K562 (cell line): ENCODE data around the gene SND1. TPM values are rescaled to one million over a fixed set of nuclear protein-coding genes. Genes with fewer than 3 reads are reported as not detected.

Experiments used
- GATAD2A ChIP-seq: fragments of 450-650 bp; IDR thresholded peaks from 2 replicates; pipeline ENCODE4 v1.6.1; 2017
- RBM39 ChIP-seq: fragments of 200-400 bp; formaldehyde crosslinking; optimal IDR thresholded peaks from 2 replicates; pipeline ENCODE3; 2018; ENCODE audit warnings: low read depth, low read length
- SFPQ ChIP-seq: fragments of 200-400 bp; formaldehyde crosslinking; IDR thresholded peaks from 2 replicates; pipeline ENCODE4 v1.6.1; 2017; ENCODE audit warnings: mild to moderate bottlenecking, low read depth, low read length, moderate library complexity
- TEAD4 ChIP-seq, 2 experiments: sonication (generic) in 1 of 2; formaldehyde crosslinking in 1 of 2; IDR thresholded peaks; 2 replicates each; pipeline versions ENCODE4 v1.6.1 to v1.8.0; 2012 to 2022; ENCODE audit warnings: borderline replicate concordance in 1 of 2, inconsistent platforms in 1 of 2, low read length in 1 of 2, mild to moderate bottlenecking in 1 of 2, missing genetic modification reagents in 1 of 2
- TRIM28 ChIP-seq: fragments of 450-650 bp; IDR thresholded peaks from 2 replicates; pipeline ENCODE4 v1.6.1; 2017
- ZNF707 ChIP-seq: fragments of 250-450 bp; sonication (Bioruptor Pico); conservative IDR thresholded peaks from 2 replicates; pipeline ENCODE4 v1.8.0; 2022; ENCODE audit warnings: inconsistent platforms, mild to moderate bottlenecking, moderate library complexity
- polyA plus RNA-seq, 8 experiments: library from polyadenylated mRNA; depleted of rRNA in 4 of 8; stranded (reverse) in 5 of 8; unstranded in 3 of 8; fragments of >200 nt; fragmentation: Nextera tagmentation in 2 of 8; fragmentation: Illumina TruSeq in 1 of 8; extraction: Ambion mirVana in 2 of 8; extraction: Trizol in 1 of 8; gene quantifications; 2 replicates each; pipeline versions ENCODE4 v1.2.1 to v1.2.3, GENCODE V29; 2011 to 2014; ENCODE audit warnings: inconsistent platforms in 1 of 8, missing spikeins in 1 of 8
- total RNA-seq, 7 experiments: library from RNA; depleted of rRNA in 6 of 7; stranded (reverse); fragments of >200 nt in 6 of 7; fragmentation: Illumina TruSeq in 2 of 7; extraction: Trizol in 2 of 7; gene quantifications; 2 replicates each; pipeline versions ENCODE4 v1.2.1 to v1.2.3, GENCODE V29; 2011 to 2021; ENCODE audit warnings: low replicate concordance in 1 of 7
- TF ChIP-seq, protein P1 (sequence below): fragments of 200-600 bp; sonication (generic); IDR thresholded peaks from one replicate; pipeline ENCODE4 v1.6.1; 2012; ENCODE audit warnings: mild to moderate bottlenecking, low read depth, low read length, inconsistent platforms
- TF ChIP-seq, protein P2 (sequence below): sonication (generic); formaldehyde crosslinking; IDR thresholded peaks from 2 replicates; pipeline ENCODE4 v1.8.1; 2023; ENCODE audit warnings: missing genetic modification reagents, mild to moderate bottlenecking, borderline replicate concordance

Gene SND1
- total and polyA plus RNA-seq, 9 of the 15 experiments (the other 6 are each of a cell fraction or from before 2014, with no cell fraction given), result 46.5 to 307 (median 191) TPM

- TF ChIP-seq, protein P1, sequence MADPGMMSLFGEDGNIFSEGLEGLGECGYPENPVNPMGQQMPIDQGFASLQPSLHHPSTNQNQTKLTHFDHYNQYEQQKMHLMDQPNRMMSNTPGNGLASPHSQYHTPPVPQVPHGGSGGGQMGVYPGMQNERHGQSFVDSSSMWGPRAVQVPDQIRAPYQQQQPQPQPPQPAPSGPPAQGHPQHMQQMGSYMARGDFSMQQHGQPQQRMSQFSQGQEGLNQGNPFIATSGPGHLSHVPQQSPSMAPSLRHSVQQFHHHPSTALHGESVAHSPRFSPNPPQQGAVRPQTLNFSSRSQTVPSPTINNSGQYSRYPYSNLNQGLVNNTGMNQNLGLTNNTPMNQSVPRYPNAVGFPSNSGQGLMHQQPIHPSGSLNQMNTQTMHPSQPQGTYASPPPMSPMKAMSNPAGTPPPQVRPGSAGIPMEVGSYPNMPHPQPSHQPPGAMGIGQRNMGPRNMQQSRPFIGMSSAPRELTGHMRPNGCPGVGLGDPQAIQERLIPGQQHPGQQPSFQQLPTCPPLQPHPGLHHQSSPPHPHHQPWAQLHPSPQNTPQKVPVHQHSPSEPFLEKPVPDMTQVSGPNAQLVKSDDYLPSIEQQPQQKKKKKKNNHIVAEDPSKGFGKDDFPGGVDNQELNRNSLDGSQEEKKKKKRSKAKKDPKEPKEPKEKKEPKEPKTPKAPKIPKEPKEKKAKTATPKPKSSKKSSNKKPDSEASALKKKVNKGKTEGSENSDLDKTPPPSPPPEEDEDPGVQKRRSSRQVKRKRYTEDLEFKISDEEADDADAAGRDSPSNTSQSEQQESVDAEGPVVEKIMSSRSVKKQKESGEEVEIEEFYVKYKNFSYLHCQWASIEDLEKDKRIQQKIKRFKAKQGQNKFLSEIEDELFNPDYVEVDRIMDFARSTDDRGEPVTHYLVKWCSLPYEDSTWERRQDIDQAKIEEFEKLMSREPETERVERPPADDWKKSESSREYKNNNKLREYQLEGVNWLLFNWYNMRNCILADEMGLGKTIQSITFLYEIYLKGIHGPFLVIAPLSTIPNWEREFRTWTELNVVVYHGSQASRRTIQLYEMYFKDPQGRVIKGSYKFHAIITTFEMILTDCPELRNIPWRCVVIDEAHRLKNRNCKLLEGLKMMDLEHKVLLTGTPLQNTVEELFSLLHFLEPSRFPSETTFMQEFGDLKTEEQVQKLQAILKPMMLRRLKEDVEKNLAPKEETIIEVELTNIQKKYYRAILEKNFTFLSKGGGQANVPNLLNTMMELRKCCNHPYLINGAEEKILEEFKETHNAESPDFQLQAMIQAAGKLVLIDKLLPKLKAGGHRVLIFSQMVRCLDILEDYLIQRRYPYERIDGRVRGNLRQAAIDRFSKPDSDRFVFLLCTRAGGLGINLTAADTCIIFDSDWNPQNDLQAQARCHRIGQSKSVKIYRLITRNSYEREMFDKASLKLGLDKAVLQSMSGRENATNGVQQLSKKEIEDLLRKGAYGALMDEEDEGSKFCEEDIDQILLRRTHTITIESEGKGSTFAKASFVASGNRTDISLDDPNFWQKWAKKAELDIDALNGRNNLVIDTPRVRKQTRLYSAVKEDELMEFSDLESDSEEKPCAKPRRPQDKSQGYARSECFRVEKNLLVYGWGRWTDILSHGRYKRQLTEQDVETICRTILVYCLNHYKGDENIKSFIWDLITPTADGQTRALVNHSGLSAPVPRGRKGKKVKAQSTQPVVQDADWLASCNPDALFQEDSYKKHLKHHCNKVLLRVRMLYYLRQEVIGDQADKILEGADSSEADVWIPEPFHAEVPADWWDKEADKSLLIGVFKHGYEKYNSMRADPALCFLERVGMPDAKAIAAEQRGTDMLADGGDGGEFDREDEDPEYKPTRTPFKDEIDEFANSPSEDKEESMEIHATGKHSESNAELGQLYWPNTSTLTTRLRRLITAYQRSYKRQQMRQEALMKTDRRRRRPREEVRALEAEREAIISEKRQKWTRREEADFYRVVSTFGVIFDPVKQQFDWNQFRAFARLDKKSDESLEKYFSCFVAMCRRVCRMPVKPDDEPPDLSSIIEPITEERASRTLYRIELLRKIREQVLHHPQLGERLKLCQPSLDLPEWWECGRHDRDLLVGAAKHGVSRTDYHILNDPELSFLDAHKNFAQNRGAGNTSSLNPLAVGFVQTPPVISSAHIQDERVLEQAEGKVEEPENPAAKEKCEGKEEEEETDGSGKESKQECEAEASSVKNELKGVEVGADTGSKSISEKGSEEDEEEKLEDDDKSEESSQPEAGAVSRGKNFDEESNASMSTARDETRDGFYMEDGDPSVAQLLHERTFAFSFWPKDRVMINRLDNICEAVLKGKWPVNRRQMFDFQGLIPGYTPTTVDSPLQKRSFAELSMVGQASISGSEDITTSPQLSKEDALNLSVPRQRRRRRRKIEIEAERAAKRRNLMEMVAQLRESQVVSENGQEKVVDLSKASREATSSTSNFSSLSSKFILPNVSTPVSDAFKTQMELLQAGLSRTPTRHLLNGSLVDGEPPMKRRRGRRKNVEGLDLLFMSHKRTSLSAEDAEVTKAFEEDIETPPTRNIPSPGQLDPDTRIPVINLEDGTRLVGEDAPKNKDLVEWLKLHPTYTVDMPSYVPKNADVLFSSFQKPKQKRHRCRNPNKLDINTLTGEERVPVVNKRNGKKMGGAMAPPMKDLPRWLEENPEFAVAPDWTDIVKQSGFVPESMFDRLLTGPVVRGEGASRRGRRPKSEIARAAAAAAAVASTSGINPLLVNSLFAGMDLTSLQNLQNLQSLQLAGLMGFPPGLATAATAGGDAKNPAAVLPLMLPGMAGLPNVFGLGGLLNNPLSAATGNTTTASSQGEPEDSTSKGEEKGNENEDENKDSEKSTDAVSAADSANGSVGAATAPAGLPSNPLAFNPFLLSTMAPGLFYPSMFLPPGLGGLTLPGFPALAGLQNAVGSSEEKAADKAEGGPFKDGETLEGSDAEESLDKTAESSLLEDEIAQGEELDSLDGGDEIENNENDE, result no peak
- no peak for TF ChIP-seq ZNF707 (CRISPR knock-in tag)
- no peak for TF ChIP-seq TEAD4 (IDR thresholded peaks at IDR 0.05; ENCODE audit: low read length)
- TF ChIP-seq TEAD4 (CRISPR knock-in tag; IDR thresholded peaks at IDR 0.05; ENCODE audit: borderline replicate concordance), result no peak
- no peak for TF ChIP-seq SFPQ
- no peak for TF ChIP-seq GATAD2A
- TF ChIP-seq RBM39, result no peak
- no peak for TF ChIP-seq TRIM28
- TF ChIP-seq, protein P2, sequence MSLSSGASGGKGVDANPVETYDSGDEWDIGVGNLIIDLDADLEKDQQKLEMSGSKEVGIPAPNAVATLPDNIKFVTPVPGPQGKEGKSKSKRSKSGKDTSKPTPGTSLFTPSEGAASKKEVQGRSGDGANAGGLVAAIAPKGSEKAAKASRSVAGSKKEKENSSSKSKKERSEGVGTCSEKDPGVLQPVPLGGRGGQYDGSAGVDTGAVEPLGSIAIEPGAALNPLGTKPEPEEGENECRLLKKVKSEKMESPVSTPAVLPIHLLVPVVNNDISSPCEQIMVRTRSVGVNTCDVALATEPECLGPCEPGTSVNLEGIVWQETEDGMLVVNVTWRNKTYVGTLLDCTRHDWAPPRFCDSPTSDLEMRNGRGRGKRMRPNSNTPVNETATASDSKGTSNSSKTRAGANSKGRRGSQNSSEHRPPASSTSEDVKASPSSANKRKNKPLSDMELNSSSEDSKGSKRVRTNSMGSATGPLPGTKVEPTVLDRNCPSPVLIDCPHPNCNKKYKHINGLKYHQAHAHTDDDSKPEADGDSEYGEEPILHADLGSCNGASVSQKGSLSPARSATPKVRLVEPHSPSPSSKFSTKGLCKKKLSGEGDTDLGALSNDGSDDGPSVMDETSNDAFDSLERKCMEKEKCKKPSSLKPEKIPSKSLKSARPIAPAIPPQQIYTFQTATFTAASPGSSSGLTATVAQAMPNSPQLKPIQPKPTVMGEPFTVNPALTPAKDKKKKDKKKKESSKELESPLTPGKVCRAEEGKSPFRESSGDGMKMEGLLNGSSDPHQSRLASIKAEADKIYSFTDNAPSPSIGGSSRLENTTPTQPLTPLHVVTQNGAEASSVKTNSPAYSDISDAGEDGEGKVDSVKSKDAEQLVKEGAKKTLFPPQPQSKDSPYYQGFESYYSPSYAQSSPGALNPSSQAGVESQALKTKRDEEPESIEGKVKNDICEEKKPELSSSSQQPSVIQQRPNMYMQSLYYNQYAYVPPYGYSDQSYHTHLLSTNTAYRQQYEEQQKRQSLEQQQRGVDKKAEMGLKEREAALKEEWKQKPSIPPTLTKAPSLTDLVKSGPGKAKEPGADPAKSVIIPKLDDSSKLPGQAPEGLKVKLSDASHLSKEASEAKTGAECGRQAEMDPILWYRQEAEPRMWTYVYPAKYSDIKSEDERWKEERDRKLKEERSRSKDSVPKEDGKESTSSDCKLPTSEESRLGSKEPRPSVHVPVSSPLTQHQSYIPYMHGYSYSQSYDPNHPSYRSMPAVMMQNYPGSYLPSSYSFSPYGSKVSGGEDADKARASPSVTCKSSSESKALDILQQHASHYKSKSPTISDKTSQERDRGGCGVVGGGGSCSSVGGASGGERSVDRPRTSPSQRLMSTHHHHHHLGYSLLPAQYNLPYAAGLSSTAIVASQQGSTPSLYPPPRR (CRISPR knock-in tag), result no peak
Measured at GRCh38 chr7:128090492-128090891, 438.5 kb downstream of the SND1 start (continued).
